ENCODE measurements around the gene LY6G5C.

The LY6G5C gene

GRCh38 chr6:31691078-31691463 lies 10.2 kb upstream of the LY6G5C start:
- Histone ChIP-seq H3K36me3 (ENCODE audit: insufficient read depth) (no peaks in the 10 kb centered on the region), H3K4me3 (IDR thresholded peaks at IDR 0.05; ENCODE audit: insufficient read depth, low read depth, low read length) (no peak overlapping the region), H3K4me2 (no peak overlapping the region), H2AFZ (ENCODE audit: low read depth) (no peak overlapping the region), H4K20me1 (ENCODE audit: insufficient read depth) (no peaks in the 10 kb centered on the region), H3K79me2 (ENCODE audit: insufficient read depth, low read depth) (no peaks in the 10 kb centered on the region), H3K27ac (no peak overlapping the region), H3K9ac (no peak overlapping the region), H3K27me3 (ENCODE audit: insufficient read depth, low read depth) (no peaks in the 10 kb centered on the region), H3K4me1 (ENCODE audit: low read depth, poor library complexity, severe bottlenecking) (no peaks in the 10 kb centered on the region)
- TF ChIP-seq CTCF (conservative IDR thresholded peaks at IDR 0.05; ENCODE audit: low read depth, low read length) = no peak

- Histone ChIP-seq H2AFZ (ENCODE audit: low read depth) (no peak overlapping the region), H4K20me1 (ENCODE audit: insufficient read depth) (no peaks in the 10 kb centered on the region), H3K36me3 (ENCODE audit: insufficient read depth) (no peaks in the 10 kb centered on the region), H3K4me3 (IDR thresholded peaks at IDR 0.05; ENCODE audit: insufficient read depth, low read depth, low read length) (no peak overlapping the region), H3K4me1 (ENCODE audit: low read depth, poor library complexity, severe bottlenecking) (no peaks in the 10 kb centered on the region), H3K27me3 (ENCODE audit: insufficient read depth, low read depth) (no peaks in the 10 kb centered on the region), H3K79me2 (ENCODE audit: insufficient read depth, low read depth) (no peaks in the 10 kb centered on the region), H3K9ac (no peak overlapping the region), H3K4me2 (no peak overlapping the region), H3K27ac (no peak overlapping the region)
- TF ChIP-seq CTCF (conservative IDR thresholded peaks at IDR 0.05; ENCODE audit: low read depth, low read length) = no peak
Observed at GRCh38 chr6:31690231-31691077, 9.6 kb upstream of the LY6G5C start.

- no peaks in the 10 kb centered on the region for H3K79me2 ChIP-seq (ENCODE audit: insufficient read depth, low read depth)
- no peaks in the 10 kb centered on the region for H4K20me1 ChIP-seq (ENCODE audit: insufficient read depth)
- no peaks in the 10 kb centered on the region for H3K4me1 ChIP-seq (ENCODE audit: low read depth, poor library complexity, severe bottlenecking)
- H3K4me3 ChIP-seq (IDR thresholded peaks at IDR 0.05; ENCODE audit: insufficient read depth, low read depth, low read length) = no peak overlapping the region
- no peaks in the 10 kb centered on the region for H3K27me3 ChIP-seq (ENCODE audit: insufficient read depth, low read depth)
- H3K4me2 ChIP-seq = no peak overlapping the region
- no peak overlapping the region for H3K27ac ChIP-seq
- no peaks in the 10 kb centered on the region for H3K36me3 ChIP-seq (ENCODE audit: insufficient read depth)
- no peak overlapping the region for H2AFZ ChIP-seq (ENCODE audit: low read depth)
- peak; percentile 61; the same call in 1 of the 2 replicates for TF ChIP-seq CTCF (conservative IDR thresholded peaks at IDR 0.05; ENCODE audit: low read depth, low read length)
- H3K9ac ChIP-seq = no peak overlapping the region
Observed at GRCh38 chr6:31689249-31690110, 8.6 kb upstream of the LY6G5C start.

- Histone ChIP-seq H3K4me3 (IDR thresholded peaks at IDR 0.05; ENCODE audit: insufficient read depth, low read depth, low read length) (no peak overlapping the region), H3K79me2 (ENCODE audit: insufficient read depth, low read depth) (no peaks in the 10 kb centered on the region), H3K27ac (no peak overlapping the region), H3K4me2 (no peak overlapping the region), H2AFZ (ENCODE audit: low read depth) (no peak overlapping the region), H4K20me1 (ENCODE audit: insufficient read depth) (no peaks in the 10 kb centered on the region), H3K36me3 (ENCODE audit: insufficient read depth) (no peaks in the 10 kb centered on the region), H3K9ac (no peak overlapping the region), H3K4me1 (ENCODE audit: low read depth, poor library complexity, severe bottlenecking) (no peaks in the 10 kb centered on the region), H3K27me3 (ENCODE audit: insufficient read depth, low read depth) (no peaks in the 10 kb centered on the region)
- TF ChIP-seq CTCF (conservative IDR thresholded peaks at IDR 0.05; ENCODE audit: low read depth, low read length) = no peak
Observed at GRCh38 chr6:31687860-31688693, 7.2 kb upstream of the LY6G5C start.
